Measurements from ENCODE around the gene ARMC5.

GRCh38 chr16:31470615-31471014 lies 11.3 kb downstream of the ARMC5 start:
- TF ChIP-seq POLR2A (IDR thresholded peaks at IDR 0.05; ENCODE audit: low read depth, low read length), result no peak
- no peak for TF ChIP-seq POLR2AphosphoS5 (IDR thresholded peaks at IDR 0.05; ENCODE audit: low read depth, low read length)
- no peak for TF ChIP-seq TAF1 (IDR thresholded peaks at IDR 0.05; ENCODE audit: borderline replicate concordance, low read depth, low read length)
